Stimulated activated CD4-positive, alpha-beta T cell treated with anti-CD3 and anti-CD28 coated beads, Interleukin-4, amount 100 ng/mL, for 1 hour (primary cell): Measurements from ENCODE around the gene MIEF2.
"Not testable (repeated sequence)": the region's sequence is repeated elsewhere in the genome, so short reads cannot be mapped to it uniquely, and the experiment has no call there.

Experiments used
- DNase-seq: peaks from one replicate; pipeline ENCODE4 v3.0.0-alpha.2; 2020

MIEF2 gene, protein sequence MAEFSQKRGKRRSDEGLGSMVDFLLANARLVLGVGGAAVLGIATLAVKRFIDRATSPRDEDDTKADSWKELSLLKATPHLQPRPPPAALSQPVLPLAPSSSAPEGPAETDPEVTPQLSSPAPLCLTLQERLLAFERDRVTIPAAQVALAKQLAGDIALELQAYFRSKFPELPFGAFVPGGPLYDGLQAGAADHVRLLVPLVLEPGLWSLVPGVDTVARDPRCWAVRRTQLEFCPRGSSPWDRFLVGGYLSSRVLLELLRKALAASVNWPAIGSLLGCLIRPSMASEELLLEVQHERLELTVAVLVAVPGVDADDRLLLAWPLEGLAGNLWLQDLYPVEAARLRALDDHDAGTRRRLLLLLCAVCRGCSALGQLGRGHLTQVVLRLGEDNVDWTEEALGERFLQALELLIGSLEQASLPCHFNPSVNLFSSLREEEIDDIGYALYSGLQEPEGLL

GRCh38 chr17:18260332-18261145, at the start of gene MIEF2:
MIEF2 (plus strand) TSS chr17:18260662; CDS start chr17:18262721, 2,059 bp downstream.
- DNase-seq, result peak; percentile 91

GRCh38 chr17:18213666-18214270, 46.7 kb upstream of the MIEF2 start:
- DNase-seq, result no peak

GRCh38 chr17:18216906-18217305, 43.6 kb upstream of the MIEF2 start:
- not testable (repeated sequence) for DNase-seq

DNA sequence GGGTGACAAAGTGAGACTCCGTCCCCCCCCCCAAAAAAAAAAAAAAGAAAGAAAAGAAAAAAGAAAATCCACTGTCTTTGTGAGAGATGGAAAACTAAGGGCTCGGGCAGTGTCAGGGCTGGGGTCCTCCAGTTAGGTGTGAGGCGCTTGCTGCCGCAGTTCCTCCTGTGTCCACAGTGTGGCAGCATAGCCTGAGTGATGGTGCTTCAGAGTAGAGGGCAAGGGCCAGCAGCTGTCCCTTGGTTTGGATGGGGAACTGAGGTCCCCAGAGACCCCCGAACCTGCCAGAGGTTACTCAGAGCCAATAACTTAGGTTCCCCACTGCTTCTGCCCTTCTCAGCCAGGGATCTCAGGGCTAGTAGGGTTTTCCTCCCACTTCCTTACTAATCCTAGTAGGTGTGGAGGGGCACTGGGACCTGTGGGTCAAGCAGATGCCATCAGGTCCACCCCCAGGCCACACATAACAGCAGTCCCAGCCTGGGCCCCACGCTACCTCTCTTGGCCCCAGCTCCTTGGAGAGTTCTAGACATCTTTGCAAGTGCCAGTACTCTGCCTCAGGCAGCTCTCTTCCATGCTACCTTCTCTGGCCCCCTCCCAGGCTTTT, 42.9 kb upstream of the MIEF2 start:
- peak; percentile 74 for DNase-seq

GRCh38 chr17:18218756-18219415, 41.6 kb upstream of the MIEF2 start:
- DNase-seq, result no peak

DNA sequence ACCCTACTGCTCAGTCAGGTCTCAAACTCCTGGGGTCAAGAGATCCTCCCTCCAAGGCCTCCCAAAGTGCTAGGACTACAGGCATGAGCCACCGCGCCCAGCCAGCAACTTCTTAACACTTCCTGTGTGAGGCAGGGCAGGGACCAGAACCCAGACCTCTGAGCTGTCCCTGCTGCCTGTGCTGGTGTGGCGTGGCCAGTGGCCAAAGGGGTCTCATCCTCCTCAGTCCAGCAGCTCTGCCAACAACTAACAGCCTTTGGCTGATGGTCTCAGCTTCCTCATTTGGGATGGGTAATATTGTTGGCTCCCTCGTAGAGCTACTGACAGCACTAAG, 36.4 kb upstream of the MIEF2 start:
- no peak for DNase-seq

DNA sequence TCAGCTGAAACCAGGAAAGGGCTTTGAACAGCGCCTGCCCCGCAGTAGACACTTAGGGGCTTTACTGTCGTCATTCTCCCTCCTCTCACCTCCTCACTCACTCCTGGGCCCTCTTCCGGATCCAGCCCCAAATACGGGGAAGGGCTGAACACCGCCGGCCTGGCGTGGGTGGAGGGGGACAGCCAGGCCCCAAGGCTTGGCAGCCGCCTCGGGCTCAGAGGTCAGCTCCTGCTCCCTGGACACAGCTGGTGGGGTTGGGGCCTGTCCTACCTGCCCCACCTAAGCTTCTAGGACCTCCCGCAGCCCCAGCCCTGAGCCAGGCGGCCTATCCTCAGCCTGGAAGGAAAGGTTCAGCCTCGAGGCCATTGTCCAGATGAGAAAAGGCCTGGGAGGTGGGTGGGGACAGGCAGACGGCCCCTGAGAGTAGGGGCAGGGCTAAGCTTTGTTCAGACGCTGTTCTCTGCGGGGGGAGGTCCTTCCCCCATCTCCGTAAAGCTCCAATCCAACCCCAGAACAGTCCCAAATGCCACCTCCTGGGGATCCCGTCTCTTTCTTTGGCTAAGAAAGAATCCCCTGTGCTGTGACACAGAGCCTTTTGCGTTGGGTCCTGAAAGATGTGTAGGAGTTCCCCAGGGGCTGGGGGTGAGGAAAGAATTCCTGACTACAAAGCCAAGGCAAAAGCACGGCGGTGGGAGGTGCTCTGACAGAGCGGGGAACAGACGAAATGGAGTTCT, 35.9 kb upstream of the MIEF2 start:
- DNase-seq, result no peak

DNA sequence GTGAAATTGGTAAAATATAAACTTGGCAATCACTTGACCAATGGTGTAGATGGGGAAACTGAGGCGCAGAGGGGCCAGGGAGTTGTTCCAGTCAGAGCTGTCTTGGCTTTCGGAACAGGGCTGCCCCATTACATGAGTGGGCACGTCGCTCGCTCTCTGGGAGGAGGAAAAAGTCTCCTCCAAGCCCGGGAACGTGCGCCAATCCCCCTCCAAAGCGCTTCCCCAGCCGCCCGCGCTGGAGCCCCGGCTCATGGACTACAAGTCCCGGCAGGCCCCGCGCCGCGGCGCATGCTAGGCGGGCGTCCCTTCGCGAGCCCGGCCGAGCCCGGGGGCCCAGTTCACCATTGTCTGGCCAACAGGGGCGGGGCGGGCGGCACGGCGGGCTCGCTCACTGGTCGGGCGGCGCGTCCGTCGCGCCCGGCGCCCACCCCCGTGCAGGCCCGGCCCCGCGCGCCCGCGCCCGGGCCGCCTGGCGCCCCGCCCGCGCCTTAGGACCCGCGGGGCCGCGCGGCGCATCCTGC, 35.3 kb upstream of the MIEF2 start, which contains the start of gene LLGL1:
TSS of gene LLGL1 (plus strand) at position 515 of the 521 bp plus-strand sequence. CDS start 48 bp downstream, outside the sequence.
- peak; percentile 95 for DNase-seq

DNA sequence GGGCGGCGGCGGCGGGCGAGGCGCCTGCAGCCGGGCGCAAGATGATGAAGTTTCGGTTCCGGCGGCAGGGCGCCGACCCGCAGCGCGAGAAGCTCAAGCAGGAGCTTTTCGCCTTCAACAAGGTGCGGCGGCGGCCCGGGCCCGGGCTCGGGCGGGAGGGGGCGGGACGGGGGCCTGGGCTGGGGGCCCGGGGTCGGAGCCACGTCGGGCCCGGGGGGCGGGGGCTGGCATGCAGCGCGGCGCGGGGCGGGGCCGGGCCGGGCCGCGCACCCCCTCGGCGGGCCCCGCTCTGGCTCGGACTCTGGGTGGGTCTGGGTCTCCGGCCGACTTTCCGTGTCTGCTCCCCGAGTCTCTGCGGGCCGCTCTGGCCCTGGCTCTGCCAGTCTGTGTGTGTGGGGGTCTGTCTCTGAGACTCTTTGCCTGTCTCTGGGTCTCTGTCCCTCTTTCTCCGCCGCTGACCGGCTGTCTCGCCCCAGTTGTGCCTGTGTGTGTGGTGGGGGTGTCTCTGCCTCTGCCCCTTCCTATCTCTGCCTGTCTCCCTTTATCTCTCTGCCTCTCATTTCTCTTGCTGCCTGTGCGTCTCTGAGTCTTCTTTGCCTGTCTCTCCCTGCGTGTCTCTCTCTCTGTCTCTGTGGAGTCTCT, 34.7 kb upstream of the MIEF2 start:
- no peak for DNase-seq

DNA sequence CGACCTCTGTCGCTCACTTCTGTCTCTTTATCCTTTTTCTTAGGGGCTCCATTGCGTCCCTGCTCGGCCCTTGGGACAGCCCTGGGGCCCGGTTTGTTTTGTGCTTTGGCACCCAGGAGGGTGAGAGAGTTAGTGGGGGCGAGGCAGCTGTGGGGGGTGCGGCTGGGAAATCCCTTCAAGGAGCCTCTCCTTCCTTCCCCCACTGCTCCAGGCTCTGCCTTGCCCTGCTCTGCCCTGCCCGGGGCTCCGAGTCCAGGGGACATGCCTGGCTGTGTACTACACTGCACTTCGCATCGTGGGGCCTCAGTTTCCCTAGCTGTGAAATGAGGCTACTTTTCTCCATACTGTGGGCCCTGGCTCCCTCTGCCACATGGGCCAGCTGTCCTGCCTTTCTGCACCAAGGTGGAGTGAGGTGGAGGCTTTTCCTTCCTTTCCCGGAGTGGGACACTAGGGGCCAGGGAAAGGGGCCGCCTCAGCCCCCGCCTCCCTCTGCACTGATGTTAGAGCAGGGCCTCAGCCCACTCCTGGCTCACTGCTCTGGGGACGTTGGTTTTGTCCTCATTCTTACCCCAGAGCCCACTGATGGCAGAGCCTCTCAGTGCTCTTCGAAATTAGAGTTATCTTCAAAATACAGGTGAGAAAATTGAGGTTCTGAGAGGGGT, 34.0 kb upstream of the MIEF2 start:
- no peak for DNase-seq

DNA sequence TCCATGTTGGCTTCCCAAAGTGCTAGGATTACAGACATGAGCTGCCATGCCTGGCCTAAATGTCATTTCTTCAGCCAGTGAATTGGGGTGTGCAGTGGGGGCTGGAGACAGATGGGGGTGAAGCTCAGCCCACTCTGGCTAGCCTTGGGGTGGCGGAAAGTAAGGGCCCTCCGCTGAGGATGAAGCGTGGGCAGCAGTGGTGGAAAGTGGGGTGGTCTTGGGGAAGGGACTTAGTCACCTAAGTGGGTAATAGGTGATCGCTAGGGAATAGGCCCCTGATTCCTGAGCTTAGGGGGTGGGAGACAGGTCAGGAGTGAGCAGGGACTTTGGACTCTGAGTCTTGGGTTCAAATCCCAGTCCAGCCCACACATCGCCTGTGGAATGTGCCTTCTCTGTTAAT, 32.8 kb upstream of the MIEF2 start:
- DNase-seq, result no peak

- no peak for DNase-seq
Observed at GRCh38 chr17:18228176-18228682, 32.2 kb upstream of the MIEF2 start.

- DNase-seq, result no peak
Observed at GRCh38 chr17:18229254-18229653, 31.2 kb upstream of the MIEF2 start.

DNA sequence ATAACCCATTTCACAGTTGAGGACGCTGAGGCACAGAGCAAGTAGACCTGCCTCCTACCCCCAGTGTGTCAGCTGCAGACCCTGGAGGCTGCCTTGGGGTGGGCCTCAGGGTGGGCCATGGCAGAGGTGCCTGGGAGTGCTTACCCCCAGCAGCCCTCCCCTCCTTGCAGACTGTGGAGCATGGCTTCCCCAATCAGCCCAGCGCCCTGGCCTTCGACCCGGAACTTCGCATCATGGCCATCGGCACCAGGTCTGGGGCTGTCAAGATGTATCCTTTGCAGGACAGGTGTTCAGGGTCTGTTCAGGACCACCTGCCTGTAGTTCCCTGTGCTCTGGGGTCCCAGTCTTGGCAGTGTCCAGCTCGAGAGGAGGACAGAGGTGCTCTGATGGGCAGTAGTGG, 30.7 kb upstream of the MIEF2 start:
- no peak for DNase-seq

- no peak for DNase-seq
Observed at GRCh38 chr17:18230288-18231141, 29.9 kb upstream of the MIEF2 start.

GRCh38 chr17:18231164-18231563, 29.3 kb upstream of the MIEF2 start:
- no peak for DNase-seq

DNA sequence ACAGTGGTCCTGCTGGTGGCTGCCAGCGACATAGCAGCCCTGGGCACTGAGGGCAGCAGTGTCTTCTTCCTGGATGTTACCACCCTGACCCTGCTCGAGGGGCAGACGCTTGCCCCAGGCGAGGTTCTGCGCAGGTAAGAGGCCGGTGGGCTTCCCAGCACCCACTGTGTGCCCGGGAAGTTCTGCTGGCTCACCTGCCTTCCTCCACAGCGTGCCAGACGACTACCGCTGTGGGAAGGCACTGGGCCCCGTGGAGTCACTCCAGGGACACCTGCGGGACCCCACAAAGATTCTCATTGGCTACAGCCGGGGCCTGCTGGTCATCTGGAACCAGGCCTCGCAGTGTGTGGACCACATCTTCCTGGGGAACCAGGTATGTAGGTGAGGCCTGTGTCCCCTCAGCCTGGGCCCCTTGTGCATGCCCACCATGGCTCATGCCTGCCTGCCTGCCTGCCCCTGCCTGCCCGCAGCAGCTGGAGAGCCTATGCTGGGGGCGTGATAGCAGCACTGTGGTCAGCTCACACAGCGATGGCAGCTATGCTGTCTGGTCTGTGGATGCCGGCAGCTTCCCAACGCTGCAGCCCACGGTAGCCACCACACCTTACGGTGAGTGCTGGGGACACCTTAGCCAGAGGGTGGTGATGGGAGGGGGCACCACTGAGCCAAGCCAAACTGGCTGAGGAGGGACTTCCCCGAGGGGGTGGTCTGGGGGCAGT, 26.5 kb upstream of the MIEF2 start:
- no peak for DNase-seq

- no peak for DNase-seq
Observed at GRCh38 chr17:18234853-18235380, 25.5 kb upstream of the MIEF2 start.
